ENCODE data around the gene CACNB1.
"Not testable (repeated sequence)": the region's sequence is repeated elsewhere in the genome, so short reads cannot be mapped to it uniquely, and the experiment has no call there.

CACNB1 gene

DNA sequence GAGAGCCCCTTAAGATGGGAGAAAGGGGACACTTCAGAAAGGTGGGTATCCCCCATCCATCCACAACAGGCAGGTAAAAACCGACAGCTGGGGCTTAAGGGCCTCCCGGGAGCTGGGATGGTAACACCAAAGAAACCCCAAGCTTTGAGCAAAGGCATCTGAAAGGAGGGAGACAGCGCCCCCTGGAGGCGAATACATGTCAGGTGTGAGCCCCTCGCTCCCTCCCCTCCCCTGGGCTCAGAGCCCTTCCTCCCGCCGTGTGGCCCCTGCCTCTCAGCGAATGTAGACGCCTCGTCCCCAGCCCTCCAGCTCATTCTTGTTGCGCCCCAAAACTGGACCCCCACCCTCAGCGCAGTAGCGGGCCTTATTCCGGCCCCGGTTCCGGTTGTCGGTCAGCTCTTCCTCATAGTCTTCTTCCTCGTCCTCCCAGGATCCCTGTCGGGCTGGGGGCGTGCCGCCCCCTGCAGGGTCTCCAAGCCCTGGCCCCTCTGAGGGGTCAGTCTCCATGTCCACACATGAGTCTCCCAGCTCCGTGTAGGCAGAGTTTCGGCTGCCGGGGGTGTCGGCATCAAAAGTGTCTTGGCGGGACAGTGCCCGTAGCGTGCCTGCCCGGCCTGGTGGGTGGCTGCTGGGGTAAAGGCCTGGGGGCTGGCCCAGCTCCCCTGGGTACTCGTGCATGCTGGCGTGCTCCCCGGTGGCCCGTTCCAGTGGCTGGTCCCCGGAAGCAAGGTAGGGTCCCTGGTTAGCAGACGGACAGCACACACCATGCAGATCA lies 22.4 kb downstream of the CACNB1 start:
- DNase-seq (ENCODE audit: low read depth): peak; percentile 76

DNA sequence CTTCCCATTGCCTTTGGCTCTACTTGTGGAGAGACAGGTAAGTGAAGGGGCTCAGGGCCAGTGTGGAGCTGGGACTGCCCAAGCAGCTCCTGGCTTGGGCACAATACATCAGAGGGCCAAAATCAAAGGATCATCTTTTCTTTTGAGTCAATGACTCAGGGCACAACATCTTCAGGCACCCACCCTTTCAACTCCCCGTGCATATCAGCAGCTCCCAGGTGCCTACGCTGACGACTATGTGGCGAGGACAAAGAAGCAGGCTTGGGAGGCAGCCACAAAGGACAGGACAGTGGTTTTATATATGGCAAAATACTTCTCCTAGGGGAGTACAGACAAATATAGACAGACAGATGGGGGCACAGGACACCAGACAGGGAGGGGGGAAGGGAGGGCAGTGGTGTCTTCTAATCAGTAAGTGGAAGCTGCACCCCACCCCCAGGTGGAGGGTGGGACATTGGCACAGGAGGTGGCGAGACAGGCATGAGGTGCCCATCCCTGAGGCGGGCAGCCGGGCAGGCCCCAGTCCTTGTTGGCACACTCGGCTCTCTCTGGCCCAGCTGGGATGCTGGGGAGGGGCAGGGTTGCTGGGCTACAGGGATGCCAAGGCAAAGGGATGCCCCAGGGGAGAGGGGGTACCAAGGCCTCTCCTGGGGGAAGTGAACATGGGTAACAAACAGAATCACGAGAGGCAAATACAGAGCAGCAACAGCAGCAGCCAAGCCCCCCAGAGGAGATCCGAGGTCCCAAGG lies 23.8 kb downstream of the CACNB1 start:
- DNase-seq (ENCODE audit: low read depth): no peak

GRCh38 chr17:39173080-39173479 lies 24.4 kb downstream of the CACNB1 start:
- no peak for DNase-seq (ENCODE audit: low read depth)

DNA sequence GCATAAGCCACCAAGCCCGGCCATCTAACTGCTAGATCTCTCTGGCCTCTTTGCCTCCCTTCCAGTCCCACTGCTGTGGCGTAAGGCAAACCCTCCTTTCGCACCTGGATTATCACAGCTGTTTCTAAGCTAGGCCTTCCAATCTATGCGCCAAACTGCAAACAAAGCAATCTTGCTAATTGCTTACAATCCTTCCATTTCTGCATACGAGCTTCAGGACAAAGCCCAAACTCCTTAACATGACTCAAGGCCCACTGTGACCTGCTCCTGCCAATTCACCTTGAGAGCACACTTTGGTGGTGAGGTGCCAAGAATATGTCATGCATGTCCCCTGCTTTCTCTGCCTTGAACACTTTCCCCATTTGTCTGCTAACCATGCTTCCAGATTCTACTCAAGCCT lies 25.5 kb downstream of the CACNB1 start:
- DNase-seq (ENCODE audit: low read depth): no peak

GRCh38 chr17:39170558-39170957 lies 26.9 kb downstream of the CACNB1 start:
- DNase-seq (ENCODE audit: low read depth): no peak

DNA sequence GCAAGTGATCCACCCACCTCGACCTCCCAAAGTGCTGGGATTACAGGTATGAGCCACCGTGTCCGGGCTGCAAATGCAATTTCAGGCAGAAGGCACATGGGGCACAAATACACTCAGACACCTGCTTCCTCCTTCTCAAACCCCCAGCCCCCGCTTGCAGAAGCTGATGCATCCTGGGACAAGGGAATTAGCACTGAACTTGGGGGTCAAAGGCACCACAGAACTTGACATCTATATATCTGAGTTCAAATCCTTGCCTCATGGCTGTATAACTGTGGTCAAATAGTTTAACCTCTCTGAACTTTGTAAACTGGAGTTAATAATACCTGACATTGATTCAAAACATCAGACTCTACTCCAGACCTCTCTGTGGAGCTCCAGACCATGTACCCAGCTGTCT lies 27.4 kb downstream of the CACNB1 start:
- no peak for DNase-seq (ENCODE audit: low read depth)

- no peak for DNase-seq (ENCODE audit: low read depth)
These were observed 28.0 kb downstream of the CACNB1 start for GRCh38 chr17:39169518-39169917.

- DNase-seq (ENCODE audit: low read depth): no peak
These were observed 28.4 kb downstream of the CACNB1 start for GRCh38 chr17:39169101-39169500.

DNA sequence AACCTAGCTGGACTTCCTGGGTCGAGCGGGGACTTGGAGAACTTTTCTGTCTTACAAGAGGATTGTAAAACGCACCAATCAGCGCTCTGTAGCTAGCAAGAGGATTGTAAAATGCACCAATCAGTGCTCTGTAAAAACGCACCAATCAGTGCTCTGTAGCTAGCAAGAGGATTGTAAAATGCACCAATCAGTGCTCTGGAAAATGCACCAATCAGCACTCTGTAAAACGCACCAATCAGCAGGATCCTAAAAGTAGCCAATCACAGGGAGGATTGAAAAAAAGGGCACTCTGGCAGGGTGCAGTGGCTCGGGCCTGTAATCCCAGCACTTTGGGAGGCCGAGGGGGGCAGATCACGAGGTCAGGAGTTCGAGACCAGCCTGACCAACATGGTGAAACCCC lies 29.0 kb downstream of the CACNB1 start:
- DNase-seq (ENCODE audit: low read depth): not testable (repeated sequence)

- DNase-seq (ENCODE audit: low read depth): no peak
These were observed 30.0 kb downstream of the CACNB1 start for GRCh38 chr17:39167476-39167875.

DNA sequence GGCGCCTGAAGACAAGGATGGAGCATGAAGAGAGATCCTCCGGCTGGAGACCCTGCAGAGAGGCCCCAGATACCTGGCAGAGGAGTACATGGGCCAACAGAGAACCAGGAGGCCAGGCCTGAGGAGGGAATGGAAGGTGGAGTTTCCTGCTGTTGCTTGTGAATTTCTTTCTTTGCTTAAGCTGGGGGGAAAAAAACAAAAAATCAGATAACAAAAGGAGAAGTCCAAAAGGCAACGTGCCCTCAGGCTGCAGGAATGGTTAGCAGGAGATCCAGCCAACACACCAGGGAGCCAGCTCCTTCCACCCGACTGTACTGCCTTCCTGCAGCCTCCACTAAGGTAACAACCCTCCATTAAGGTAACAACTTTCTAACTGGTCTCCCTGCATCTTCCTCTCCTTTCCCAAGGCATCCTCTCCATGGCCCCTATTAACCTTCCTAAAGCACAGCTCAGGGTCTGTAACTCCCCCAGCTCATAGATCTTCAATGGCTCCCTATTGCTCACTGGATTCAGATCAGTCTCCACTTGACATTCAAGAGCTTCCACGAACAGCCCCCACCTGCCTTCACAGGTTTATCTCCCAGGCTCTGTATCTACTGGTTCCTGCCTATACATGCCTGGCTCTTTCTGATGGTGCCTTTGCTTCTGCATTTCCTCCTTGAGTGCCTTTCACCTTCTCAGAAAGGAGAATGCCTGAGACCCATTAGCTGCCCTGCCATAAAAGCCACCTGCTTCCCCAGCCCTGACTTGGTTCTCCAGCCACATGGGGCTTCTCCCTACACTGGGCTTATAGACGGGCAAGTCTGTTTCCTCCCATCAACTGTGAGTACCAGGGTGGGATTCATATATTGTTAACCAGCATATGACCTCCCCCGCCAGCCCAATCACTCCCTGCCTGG lies 30.8 kb downstream of the CACNB1 start:
- DNase-seq (ENCODE audit: low read depth): no peak

DNA sequence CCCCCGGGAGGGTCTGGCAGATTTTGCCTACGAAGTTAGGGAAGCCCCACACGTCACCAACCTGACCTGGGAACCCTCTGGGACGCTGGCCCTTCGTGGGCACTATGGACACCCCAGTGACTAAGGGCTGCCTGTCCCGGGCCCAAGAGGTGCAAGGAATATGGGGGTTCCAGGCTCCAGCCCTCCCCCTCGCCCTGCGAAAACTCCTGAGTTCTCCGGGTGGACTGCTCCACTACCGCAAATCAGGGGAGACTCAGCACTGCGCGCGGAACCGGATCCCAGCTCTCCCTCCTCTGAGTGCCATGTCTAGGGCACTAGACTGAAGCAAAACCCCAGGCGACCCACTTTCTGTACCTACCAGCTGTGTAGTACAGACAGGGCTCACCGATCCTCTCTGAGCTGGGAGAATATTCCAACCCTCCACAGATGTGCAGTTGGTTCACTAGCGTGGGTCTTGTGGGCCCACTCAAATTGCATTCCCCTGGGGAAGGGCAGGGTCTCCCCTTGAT lies 31.6 kb downstream of the CACNB1 start, which contains the start of gene ARL5C:
TSS of gene ARL5C (minus strand) at position 321 of the 509 bp plus-strand sequence. CDS start 401 bp downstream, outside the sequence.
- DNase-seq (ENCODE audit: low read depth): no peak

DNA sequence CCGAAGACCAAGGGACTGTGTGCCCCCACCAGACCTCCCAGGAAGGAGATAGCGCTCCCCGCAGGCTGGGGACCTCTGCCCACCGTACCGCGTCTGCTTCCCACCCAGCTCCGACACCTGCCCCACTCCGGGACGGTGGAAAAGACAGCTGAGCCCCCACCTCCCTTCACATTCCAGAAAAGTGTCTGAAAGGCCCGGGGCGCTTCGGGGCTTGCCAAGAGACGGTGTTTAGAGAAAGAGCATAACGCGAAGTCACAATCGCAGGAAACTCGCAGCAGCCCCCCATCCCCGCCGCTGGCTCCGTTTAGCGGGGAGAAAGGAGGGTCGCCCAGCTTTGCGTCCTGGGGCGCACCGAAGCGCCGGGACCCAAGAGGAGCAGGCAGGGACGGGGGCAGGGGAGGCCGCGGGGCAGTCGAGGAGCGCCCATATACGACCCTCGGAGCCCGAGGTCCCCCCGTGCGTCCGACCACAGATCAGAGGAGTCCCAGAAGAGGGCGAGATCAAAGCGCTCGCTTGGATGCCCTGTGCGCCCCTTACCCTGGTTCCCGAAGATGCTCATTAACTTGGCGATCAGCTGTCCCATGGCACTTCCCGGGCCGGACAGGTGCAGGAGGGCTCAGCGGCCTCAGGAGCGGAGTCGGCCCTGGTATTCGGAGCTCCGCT lies 32.2 kb downstream of the CACNB1 start:
- DNase-seq (ENCODE audit: low read depth): no peak

DNA sequence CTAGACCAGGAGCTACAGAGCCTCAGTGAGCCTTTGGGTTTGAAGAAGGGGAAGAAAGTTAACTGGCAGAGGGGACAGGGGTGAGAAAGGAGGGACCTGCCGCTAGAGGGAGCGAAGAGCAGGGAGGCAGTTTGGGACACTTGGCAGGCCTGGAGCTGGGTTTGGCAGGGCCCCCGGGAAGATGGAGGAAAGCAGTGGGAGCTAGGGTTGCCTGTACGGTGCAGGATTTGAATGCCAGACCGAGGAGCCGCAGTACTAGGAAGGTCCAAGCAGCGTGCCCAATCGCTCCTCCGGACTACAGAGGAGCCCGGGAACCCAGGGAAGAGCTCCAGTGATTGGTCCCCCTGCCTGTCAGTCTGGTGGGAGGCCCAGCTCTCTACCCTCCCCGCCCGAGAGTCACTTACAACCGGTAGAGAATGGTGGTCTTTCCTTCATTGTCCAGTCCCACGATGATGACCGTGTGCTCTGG lies 32.8 kb downstream of the CACNB1 start:
- DNase-seq (ENCODE audit: low read depth): peak; percentile 52

GRCh38 chr17:39161962-39162361 lies 35.5 kb downstream of the CACNB1 start:
- DNase-seq (ENCODE audit: low read depth): no peak

DNA sequence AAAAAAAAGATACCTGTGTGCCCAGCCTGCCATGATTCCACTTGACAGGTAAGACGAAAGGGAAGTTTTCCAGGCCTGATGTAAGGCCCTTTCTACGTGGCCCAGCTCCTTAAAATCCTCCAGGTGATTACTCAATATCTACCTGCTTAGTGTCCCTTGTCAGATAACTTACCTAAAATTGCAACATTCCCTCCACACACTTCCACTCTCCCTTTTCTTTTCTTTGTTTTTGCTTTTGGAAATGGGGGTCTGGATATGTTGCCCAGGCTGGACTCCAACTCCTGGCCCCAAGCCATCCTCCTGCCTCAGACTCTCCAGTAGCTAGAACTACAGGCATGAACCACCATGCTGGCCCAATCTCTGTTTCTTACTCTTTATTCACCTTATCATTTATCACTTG lies 38.8 kb downstream of the CACNB1 start:
- no peak for DNase-seq (ENCODE audit: low read depth)

- DNase-seq (ENCODE audit: low read depth): no peak
These were observed 41.0 kb downstream of the CACNB1 start for GRCh38 chr17:39156491-39156890.

DNA sequence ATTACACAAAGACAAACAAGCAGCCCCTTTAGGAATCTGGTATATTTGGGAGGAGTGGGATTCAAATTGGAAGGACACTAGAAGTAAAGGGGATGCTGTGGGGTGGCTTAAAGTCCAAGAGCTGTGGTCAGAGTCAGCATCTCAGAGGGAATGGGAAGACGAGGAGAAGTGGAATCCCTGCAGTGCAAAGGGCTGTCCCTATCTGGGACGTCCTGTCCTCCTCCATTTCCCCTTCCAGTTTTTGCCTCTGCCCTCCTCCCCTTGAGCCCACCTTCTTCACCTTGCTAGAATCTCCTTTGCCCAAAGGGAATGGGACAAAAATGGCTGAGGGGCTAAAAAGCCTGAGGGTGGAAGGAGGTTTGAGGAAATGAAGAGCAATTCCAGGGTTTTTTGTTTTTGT lies 41.8 kb downstream of the CACNB1 start:
- no peak for DNase-seq (ENCODE audit: low read depth)

- peak; percentile 94 for DNase-seq (ENCODE audit: low read depth)
These were observed 43.8 kb downstream of the CACNB1 start for GRCh38 chr17:39153599-39154051.

GRCh38 chr17:39151943-39152818 lies 45.3 kb downstream of the CACNB1 start:
- DNase-seq (ENCODE audit: low read depth): no peak
